Progenitor cell of endocrine pancreas (in vitro differentiated cells): ENCODE data around the gene DLX1. TPM values are rescaled to one million over a fixed set of nuclear protein-coding genes. Genes with fewer than 3 reads are reported as not detected.
A peak's percentile ranks its signal among the peaks of the same experiment; 100 is the strongest.

Experiments used
- DNase-seq: peaks from one replicate; pipeline ENCODE4 v3.0.0; 2021; ENCODE audit warnings: low spot score; ENCODE audit not compliant: unreplicated experiment
- H3K27ac Mint-ChIP-seq: 2 replicates; pipeline ENCODE4 v1.8.0; 2021; ENCODE audit warnings: mild to moderate bottlenecking, moderate library complexity, mixed read lengths
- H3K27me3 Mint-ChIP-seq: 2 replicates; pipeline ENCODE4 v1.8.0; 2021; ENCODE audit warnings: mixed read lengths
- H3K36me3 Mint-ChIP-seq: 2 replicates; pipeline ENCODE4 v1.8.0; 2022; ENCODE audit warnings: mixed read lengths; ENCODE audit not compliant: insufficient read depth
- H3K4me1 Mint-ChIP-seq: 2 replicates; pipeline ENCODE4 v1.8.0; 2021; ENCODE audit warnings: low read depth, mixed read lengths
- H3K4me3 Mint-ChIP-seq: 2 replicates; pipeline ENCODE4 v1.8.0; 2021; ENCODE audit warnings: low read depth, mild to moderate bottlenecking, moderate library complexity, mixed read lengths
- H3K9me3 Mint-ChIP-seq: 2 replicates; pipeline ENCODE4 v1.8.0; 2021; ENCODE audit warnings: low read depth, mixed read lengths
- total RNA-seq: library from RNA; stranded (reverse); gene quantifications from 2 replicates; pipeline ENCODE4 v1.2.1, GENCODE V29; 2021
- TF ChIP-seq, protein P1 (sequence below): fragments of 200-600 bp; sonication (generic); IDR thresholded peaks from one replicate; pipeline ENCODE4 v1.5.0; 2021; ENCODE audit warnings: antibody characterized with exemption, mild to moderate bottlenecking; ENCODE audit not compliant: unreplicated experiment

DLX1 gene
- total RNA-seq, 1 donor from 2014 or later = 1.7 TPM

- Mint-ChIP-seq H3K4me1 (peaks cover 13% of the 10 kb centered on the region), H3K36me3 (no peaks in the 10 kb centered on the region), H3K27ac (peak overlapping the region; percentile 22), H3K27me3 (peaks cover 100% of the 10 kb centered on the region), H3K4me3 (no peak overlapping the region), H3K9me3 (no peaks in the 10 kb centered on the region)
- no peak for DNase-seq
- TF ChIP-seq, protein P1, sequence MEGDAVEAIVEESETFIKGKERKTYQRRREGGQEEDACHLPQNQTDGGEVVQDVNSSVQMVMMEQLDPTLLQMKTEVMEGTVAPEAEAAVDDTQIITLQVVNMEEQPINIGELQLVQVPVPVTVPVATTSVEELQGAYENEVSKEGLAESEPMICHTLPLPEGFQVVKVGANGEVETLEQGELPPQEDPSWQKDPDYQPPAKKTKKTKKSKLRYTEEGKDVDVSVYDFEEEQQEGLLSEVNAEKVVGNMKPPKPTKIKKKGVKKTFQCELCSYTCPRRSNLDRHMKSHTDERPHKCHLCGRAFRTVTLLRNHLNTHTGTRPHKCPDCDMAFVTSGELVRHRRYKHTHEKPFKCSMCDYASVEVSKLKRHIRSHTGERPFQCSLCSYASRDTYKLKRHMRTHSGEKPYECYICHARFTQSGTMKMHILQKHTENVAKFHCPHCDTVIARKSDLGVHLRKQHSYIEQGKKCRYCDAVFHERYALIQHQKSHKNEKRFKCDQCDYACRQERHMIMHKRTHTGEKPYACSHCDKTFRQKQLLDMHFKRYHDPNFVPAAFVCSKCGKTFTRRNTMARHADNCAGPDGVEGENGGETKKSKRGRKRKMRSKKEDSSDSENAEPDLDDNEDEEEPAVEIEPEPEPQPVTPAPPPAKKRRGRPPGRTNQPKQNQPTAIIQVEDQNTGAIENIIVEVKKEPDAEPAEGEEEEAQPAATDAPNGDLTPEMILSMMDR = no peak
These were observed 2.2 kb upstream of the DLX1 start for GRCh38 chr2:172082944-172083627.

DNA sequence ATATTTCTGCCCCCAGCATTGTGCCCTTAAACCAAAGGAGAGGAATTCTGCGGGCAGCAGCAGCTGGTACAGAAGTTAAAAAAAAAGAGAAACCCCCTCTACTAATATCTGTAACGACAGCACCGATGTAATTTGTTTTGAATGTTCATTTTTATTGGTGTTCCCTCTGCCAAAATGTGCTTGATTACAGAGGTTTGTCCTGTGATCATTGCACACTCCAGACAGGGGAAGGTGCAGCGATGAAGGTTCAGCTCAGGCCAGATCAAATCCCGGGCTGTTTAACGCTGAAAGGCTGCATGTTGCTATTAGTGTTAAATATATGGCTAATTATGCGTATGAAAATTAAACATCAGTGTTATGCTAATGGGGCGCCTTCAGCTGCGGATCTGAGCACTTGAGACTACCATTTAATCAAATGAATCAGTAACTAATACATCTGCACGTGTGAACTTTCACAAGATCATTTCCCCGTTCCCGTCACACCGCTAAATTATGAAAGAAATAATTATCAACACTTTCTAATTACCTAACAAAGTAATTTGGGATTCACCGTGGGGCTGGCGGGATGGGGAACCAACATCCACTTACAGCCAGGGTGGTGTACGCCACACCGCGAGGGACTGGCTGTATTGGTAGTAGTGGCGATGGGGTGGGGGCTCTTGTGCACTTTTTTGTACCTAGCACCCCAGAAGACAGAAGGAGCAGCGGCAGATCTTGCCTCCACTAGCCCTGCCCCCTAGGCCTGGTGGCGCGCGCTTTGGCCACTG lies 1.5 kb upstream of the DLX1 start:
- Mint-ChIP-seq H3K27me3 (peaks cover 100% of the 10 kb centered on the region), H3K4me3 (no peak overlapping the region), H3K9me3 (no peaks in the 10 kb centered on the region), H3K4me1 (peaks cover 13% of the 10 kb centered on the region), H3K36me3 (no peaks in the 10 kb centered on the region), H3K27ac (peak overlapping the region; percentile 29)
- TF ChIP-seq, protein P1 = no peak
- no peak for DNase-seq

GRCh38 chr2:172084395-172084644 lies 987 bp upstream of the DLX1 start:
- Mint-ChIP-seq H3K36me3 (no peaks in the 10 kb centered on the region), H3K4me3 (no peak overlapping the region), H3K27ac (no peak overlapping the region), H3K27me3 (peaks cover 100% of the 10 kb centered on the region), H3K4me1 (peaks cover 13% of the 10 kb centered on the region), H3K9me3 (no peaks in the 10 kb centered on the region)
- TF ChIP-seq, protein P1 = no peak
- DNase-seq = no peak

GRCh38 chr2:172084645-172085459 lies 455 bp upstream of the DLX1 start:
- Mint-ChIP-seq H3K4me1 (peaks cover 13% of the 10 kb centered on the region), H3K27ac (peak overlapping the region; percentile 76), H3K36me3 (no peaks in the 10 kb centered on the region), H3K9me3 (no peaks in the 10 kb centered on the region), H3K27me3 (peaks cover 100% of the 10 kb centered on the region), H3K4me3 (peak overlapping the region; percentile 67)
- DNase-seq = no peak
- TF ChIP-seq, protein P1 = no peak
